Measurements from ENCODE around the gene DNM2.
A peak's percentile ranks its signal among the peaks of the same experiment; 100 is the strongest.

Gene DNM2

GRCh38 chr19:10789866-10790265, 72.0 kb downstream of the DNM2 start:
- no peak overlapping the region for H3K27ac ChIP-seq (ENCODE audit: insufficient read depth, low read length, poor library complexity, severe bottlenecking)
- peaks cover 70% of the 10 kb centered on the region for H3K36me3 ChIP-seq (ENCODE audit: control insufficient read depth, insufficient read depth, low read length)
- no peaks in the 10 kb centered on the region for H3K9me3 ChIP-seq (ENCODE audit: control insufficient read depth, low read length)
- no peaks in the 10 kb centered on the region for H3K4me1 ChIP-seq (ENCODE audit: control insufficient read depth, insufficient read depth, low read length, poor library complexity, severe bottlenecking)
- DNase-seq = no peak
- no peak overlapping the region for H3K4me3 ChIP-seq (ENCODE audit: insufficient read depth, low read depth, low read length, poor library complexity, severe bottlenecking)
- no peaks in the 10 kb centered on the region for H3K27me3 ChIP-seq (replicated peaks; ENCODE audit: control insufficient read depth, insufficient read depth, low read length, poor library complexity, severe bottlenecking)

DNA sequence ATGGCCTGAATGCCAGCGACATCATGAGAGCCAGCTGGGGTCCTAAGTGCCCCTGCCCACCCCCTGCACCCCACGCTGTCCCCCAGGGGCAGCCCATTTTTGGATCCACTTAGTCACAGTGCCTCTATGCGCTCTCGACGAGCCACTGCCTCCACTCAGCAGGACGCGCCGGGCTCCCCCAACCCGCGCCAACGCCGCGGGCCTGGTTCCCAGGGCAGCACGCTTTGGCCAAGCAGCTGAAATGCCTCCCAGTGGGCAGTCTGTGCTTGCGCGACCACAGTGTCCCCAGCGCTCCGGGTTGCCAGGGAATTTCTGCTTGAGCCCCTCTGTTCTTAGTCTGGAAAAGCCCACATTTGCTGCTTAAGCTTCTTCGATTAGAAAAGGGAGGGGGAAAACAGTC, 78.8 kb downstream of the DNM2 start:
- Histone ChIP-seq H3K9me3 (ENCODE audit: control insufficient read depth, low read length) (no peaks in the 10 kb centered on the region), H3K4me3 (ENCODE audit: insufficient read depth, low read depth, low read length, poor library complexity, severe bottlenecking) (peak overlapping the region; percentile 19), H3K4me1 (ENCODE audit: control insufficient read depth, insufficient read depth, low read length, poor library complexity, severe bottlenecking) (peaks cover 31% of the 10 kb centered on the region), H3K36me3 (ENCODE audit: control insufficient read depth, insufficient read depth, low read length) (peaks cover 48% of the 10 kb centered on the region), H3K27ac (ENCODE audit: insufficient read depth, low read length, poor library complexity, severe bottlenecking) (peak overlapping the region; percentile 94), H3K27me3 (replicated peaks; ENCODE audit: control insufficient read depth, insufficient read depth, low read length, poor library complexity, severe bottlenecking) (no peaks in the 10 kb centered on the region)
- DNase-seq = no peak

GRCh38 chr19:10797078-10797477, 79.2 kb downstream of the DNM2 start:
- Histone ChIP-seq H3K4me1 (ENCODE audit: control insufficient read depth, insufficient read depth, low read length, poor library complexity, severe bottlenecking) (peaks cover 31% of the 10 kb centered on the region), H3K36me3 (ENCODE audit: control insufficient read depth, insufficient read depth, low read length) (peaks cover 49% of the 10 kb centered on the region), H3K27ac (ENCODE audit: insufficient read depth, low read length, poor library complexity, severe bottlenecking) (peak overlapping the region; percentile 94), H3K4me3 (ENCODE audit: insufficient read depth, low read depth, low read length, poor library complexity, severe bottlenecking) (peak overlapping the region; percentile 19), H3K27me3 (replicated peaks; ENCODE audit: control insufficient read depth, insufficient read depth, low read length, poor library complexity, severe bottlenecking) (no peaks in the 10 kb centered on the region), H3K9me3 (ENCODE audit: control insufficient read depth, low read length) (no peaks in the 10 kb centered on the region)
- DNase-seq = peak; percentile 50 to 63 (median 60)

DNA sequence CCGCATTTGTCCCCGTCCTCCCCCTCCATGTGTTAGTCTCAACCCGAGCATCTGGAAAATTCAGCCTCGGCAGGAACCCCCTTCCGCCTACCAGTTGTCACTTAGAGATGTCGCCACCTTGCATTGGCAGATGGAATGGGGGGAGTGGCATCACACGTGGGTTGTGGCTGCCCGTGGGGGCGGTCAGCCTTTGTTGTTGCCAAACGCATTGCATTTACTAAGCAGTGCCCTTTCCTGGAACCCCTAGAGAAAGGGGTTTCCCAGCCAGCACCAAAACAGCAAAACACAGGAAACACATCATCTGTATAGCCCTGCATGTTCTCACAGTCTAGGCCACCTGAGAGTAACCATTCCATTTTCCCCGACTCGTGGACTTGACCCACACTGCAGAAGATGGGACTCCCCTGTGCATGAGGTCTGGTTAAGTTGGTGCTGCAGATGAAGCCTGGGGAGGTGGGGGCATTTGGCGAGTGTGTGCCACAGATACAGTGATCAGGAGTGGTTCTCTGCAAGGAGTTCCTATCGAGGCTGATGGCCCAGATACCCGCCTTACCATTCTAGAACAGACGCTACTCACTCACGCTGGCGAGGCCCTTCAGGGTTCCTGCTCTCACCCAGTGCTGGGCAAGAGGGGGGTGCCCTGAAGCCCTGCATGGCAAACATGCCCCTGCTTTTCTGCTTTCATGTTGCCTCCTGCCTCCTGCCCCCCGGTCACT, 79.8 kb downstream of the DNM2 start:
- Histone ChIP-seq H3K4me1 (ENCODE audit: control insufficient read depth, insufficient read depth, low read length, poor library complexity, severe bottlenecking) (peaks cover 31% of the 10 kb centered on the region), H3K9me3 (ENCODE audit: control insufficient read depth, low read length) (no peaks in the 10 kb centered on the region), H3K36me3 (ENCODE audit: control insufficient read depth, insufficient read depth, low read length) (peaks cover 55% of the 10 kb centered on the region), H3K27me3 (replicated peaks; ENCODE audit: control insufficient read depth, insufficient read depth, low read length, poor library complexity, severe bottlenecking) (no peaks in the 10 kb centered on the region), H3K4me3 (ENCODE audit: insufficient read depth, low read depth, low read length, poor library complexity, severe bottlenecking) (no peak overlapping the region), H3K27ac (ENCODE audit: insufficient read depth, low read length, poor library complexity, severe bottlenecking) (peak overlapping the region; percentile 94)
- DNase-seq = peak; percentile 78 to 87 (median 82)

DNA sequence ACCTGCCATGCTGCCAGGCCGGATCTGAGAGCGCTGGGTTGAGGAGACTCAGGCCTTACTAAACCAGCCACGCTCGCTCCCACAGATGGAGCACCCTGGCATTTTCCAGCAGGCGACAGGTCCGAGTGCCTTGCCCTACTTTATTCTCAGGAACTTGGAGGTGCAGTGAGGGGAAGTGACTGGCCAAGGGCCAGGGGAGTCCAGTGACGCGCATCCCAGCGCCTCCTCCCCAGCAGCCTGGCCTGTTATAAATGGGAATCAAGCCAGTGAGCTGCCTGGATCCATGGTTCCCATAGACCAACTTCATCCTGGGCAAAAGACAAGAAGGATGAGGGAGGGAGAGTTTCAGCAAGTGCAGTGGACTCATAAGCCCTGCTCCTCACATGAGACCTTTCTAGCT, 82.6 kb downstream of the DNM2 start:
- H3K4me3 ChIP-seq (ENCODE audit: insufficient read depth, low read depth, low read length, poor library complexity, severe bottlenecking) = no peak overlapping the region
- no peaks in the 10 kb centered on the region for H3K9me3 ChIP-seq (ENCODE audit: control insufficient read depth, low read length)
- H3K36me3 ChIP-seq (ENCODE audit: control insufficient read depth, insufficient read depth, low read length) = peaks cover 43% of the 10 kb centered on the region
- H3K27ac ChIP-seq (ENCODE audit: insufficient read depth, low read length, poor library complexity, severe bottlenecking) = no peak overlapping the region
- H3K27me3 ChIP-seq (replicated peaks; ENCODE audit: control insufficient read depth, insufficient read depth, low read length, poor library complexity, severe bottlenecking) = no peaks in the 10 kb centered on the region
- peaks cover 30% of the 10 kb centered on the region for H3K4me1 ChIP-seq (ENCODE audit: control insufficient read depth, insufficient read depth, low read length, poor library complexity, severe bottlenecking)
- no peak for DNase-seq

DNA sequence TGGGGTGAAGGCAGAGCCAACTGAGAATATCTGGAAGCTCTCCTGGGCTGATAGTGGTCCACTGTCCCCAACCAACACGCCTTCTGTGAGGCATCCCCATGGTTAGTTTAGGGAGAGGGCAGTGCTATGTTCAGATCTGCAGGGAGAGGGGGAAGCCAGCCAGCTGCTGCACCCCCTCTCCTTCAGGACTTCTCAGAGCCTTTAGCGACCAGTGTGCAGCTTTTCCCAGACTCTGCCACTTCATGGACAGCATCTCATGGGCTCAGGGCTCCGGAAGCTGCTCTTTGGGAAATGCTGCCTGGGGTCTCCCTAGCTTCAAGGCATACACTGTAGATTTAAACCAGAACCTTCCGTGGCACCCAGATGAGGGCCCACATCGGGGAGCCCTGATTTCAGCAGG, 84.6 kb downstream of the DNM2 start:
- Histone ChIP-seq H3K4me3 (ENCODE audit: insufficient read depth, low read depth, low read length, poor library complexity, severe bottlenecking) (no peak overlapping the region), H3K36me3 (ENCODE audit: control insufficient read depth, insufficient read depth, low read length) (peaks cover 39% of the 10 kb centered on the region), H3K4me1 (ENCODE audit: control insufficient read depth, insufficient read depth, low read length, poor library complexity, severe bottlenecking) (peaks cover 10% of the 10 kb centered on the region), H3K27me3 (replicated peaks; ENCODE audit: control insufficient read depth, insufficient read depth, low read length, poor library complexity, severe bottlenecking) (no peaks in the 10 kb centered on the region), H3K9me3 (ENCODE audit: control insufficient read depth, low read length) (no peaks in the 10 kb centered on the region), H3K27ac (ENCODE audit: insufficient read depth, low read length, poor library complexity, severe bottlenecking) (no peak overlapping the region)
- no peak for DNase-seq

DNA sequence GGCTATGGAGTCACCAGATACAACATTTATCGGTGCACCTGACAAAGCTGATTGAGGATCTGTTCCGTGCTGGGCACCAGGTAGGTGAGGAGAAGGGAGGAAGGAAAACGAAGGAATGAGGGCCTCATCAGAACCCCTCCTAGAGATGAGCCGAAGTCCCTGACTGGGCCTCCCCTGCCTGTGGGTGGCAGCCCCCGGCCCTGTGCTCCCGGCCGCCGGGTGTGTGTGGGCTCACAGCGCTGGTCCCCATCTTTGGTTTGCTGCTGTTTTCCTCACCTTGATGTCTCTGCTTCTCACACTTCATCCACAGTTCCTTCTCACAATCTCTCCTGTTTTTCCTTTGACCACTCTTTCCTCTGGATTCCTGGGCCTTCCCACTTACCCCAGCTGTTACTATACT, 85.4 kb downstream of the DNM2 start:
- DNase-seq = no peak
- H3K27ac ChIP-seq (ENCODE audit: insufficient read depth, low read length, poor library complexity, severe bottlenecking) = no peak overlapping the region
- H3K27me3 ChIP-seq (replicated peaks; ENCODE audit: control insufficient read depth, insufficient read depth, low read length, poor library complexity, severe bottlenecking) = no peaks in the 10 kb centered on the region
- no peak overlapping the region for H3K4me3 ChIP-seq (ENCODE audit: insufficient read depth, low read depth, low read length, poor library complexity, severe bottlenecking)
- peaks cover 3% of the 10 kb centered on the region for H3K4me1 ChIP-seq (ENCODE audit: control insufficient read depth, insufficient read depth, low read length, poor library complexity, severe bottlenecking)
- no peaks in the 10 kb centered on the region for H3K9me3 ChIP-seq (ENCODE audit: control insufficient read depth, low read length)
- H3K36me3 ChIP-seq (ENCODE audit: control insufficient read depth, insufficient read depth, low read length) = peaks cover 40% of the 10 kb centered on the region

- Histone ChIP-seq H3K4me1 (ENCODE audit: control insufficient read depth, insufficient read depth, low read length, poor library complexity, severe bottlenecking) (peaks cover 12% of the 10 kb centered on the region), H3K4me3 (ENCODE audit: insufficient read depth, low read depth, low read length, poor library complexity, severe bottlenecking) (no peak overlapping the region), H3K27ac (ENCODE audit: insufficient read depth, low read length, poor library complexity, severe bottlenecking) (no peak overlapping the region), H3K36me3 (ENCODE audit: control insufficient read depth, insufficient read depth, low read length) (peaks cover 45% of the 10 kb centered on the region), H3K9me3 (ENCODE audit: control insufficient read depth, low read length) (no peaks in the 10 kb centered on the region), H3K27me3 (replicated peaks; ENCODE audit: control insufficient read depth, insufficient read depth, low read length, poor library complexity, severe bottlenecking) (no peaks in the 10 kb centered on the region)
- DNase-seq = no peak
Observed at GRCh38 chr19:10805065-10805757, 87.3 kb downstream of the DNM2 start.

- Histone ChIP-seq H3K9me3 (ENCODE audit: control insufficient read depth, low read length) (no peaks in the 10 kb centered on the region), H3K36me3 (ENCODE audit: control insufficient read depth, insufficient read depth, low read length) (peaks cover 46% of the 10 kb centered on the region), H3K27ac (ENCODE audit: insufficient read depth, low read length, poor library complexity, severe bottlenecking) (no peak overlapping the region), H3K4me1 (ENCODE audit: control insufficient read depth, insufficient read depth, low read length, poor library complexity, severe bottlenecking) (peaks cover 12% of the 10 kb centered on the region), H3K4me3 (ENCODE audit: insufficient read depth, low read depth, low read length, poor library complexity, severe bottlenecking) (no peak overlapping the region), H3K27me3 (replicated peaks; ENCODE audit: control insufficient read depth, insufficient read depth, low read length, poor library complexity, severe bottlenecking) (no peaks in the 10 kb centered on the region)
- no peak for DNase-seq
Observed at GRCh38 chr19:10805758-10806247, 87.9 kb downstream of the DNM2 start.

DNA sequence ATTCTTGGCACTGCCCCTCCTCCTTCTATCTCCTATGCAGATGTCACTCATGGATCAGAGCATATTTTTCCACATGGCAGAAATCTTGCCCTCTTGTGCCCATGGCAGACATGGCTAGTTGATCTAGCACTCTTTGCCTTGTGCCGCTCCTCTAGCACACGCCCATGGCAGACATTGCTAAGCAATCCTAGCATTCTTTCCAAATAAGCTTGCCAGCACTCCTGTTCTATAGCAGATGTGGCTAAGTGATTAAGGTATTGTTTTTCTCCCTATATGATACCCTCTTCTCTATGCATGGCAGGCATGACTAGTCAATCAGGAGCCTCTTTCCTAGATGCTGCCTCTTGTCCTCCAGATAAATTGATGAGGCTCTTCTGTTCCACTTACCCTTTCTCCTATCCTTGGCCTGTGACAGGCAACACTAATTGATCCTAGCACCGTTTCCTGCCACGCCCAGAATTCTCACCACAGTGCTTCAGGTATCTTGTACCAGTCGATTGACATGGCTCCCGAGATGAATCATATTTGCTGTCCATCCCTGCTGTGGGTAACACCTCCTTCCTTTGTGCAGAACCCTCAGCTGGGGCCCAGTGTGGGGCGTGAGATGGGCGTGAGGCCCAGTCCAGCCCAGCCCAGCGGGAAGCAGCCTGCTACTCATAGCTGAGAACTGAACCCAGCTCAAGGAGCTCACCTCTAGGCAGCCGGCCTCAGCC, 91.2 kb downstream of the DNM2 start:
- Histone ChIP-seq H3K4me3 (ENCODE audit: insufficient read depth, low read depth, low read length, poor library complexity, severe bottlenecking) (no peak overlapping the region), H3K36me3 (ENCODE audit: control insufficient read depth, insufficient read depth, low read length) (peaks cover 44% of the 10 kb centered on the region), H3K27ac (ENCODE audit: insufficient read depth, low read length, poor library complexity, severe bottlenecking) (peak overlapping the region; percentile 5), H3K9me3 (ENCODE audit: control insufficient read depth, low read length) (no peaks in the 10 kb centered on the region), H3K4me1 (ENCODE audit: control insufficient read depth, insufficient read depth, low read length, poor library complexity, severe bottlenecking) (peaks cover 12% of the 10 kb centered on the region), H3K27me3 (replicated peaks; ENCODE audit: control insufficient read depth, insufficient read depth, low read length, poor library complexity, severe bottlenecking) (no peaks in the 10 kb centered on the region)
- peak in 2 of 3 donors; percentile 7 to 14 for DNase-seq
